A673 (cell line): ENCODE data around the gene IDI2.

ENCODE experiments used
- EZH2 ChIP-seq: fragments of 200-600 bp; sonication (generic); IDR thresholded peaks from 2 replicates; pipeline ENCODE4 v1.6.1; 2017; ENCODE audit warnings: borderline replicate concordance, low read depth, mild to moderate bottlenecking, mixed read lengths, antibody characterized with exemption, low read length; ENCODE audit not compliant: poor library complexity, severe bottlenecking
- TF ChIP-seq, protein P1 (sequence below): fragments of 300-800, 200-600 bp; sonication (generic); conservative IDR thresholded peaks from 2 replicates; pipeline ENCODE4 v1.5.1; 2017; ENCODE audit warnings: low read depth, mild to moderate bottlenecking, antibody characterized with exemption, low read length, moderate library complexity, mixed read lengths

DNA sequence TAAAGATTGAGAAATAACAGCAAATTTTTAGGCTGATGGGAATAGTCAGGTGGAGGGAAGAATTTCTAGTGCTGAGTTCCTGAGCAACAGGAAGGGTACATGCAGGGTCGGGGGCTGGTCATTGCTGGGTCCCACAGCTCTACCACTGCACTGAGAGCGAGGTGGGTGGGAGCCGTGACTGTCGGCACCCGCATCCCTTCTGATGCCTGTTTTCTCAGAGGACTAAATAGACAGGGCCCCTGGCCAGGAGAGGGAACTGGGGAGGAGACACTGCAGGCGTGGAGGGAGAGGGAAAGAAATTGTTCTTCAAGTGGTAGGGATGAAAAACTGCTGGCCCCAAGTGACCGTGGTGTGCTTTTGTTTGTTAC is 30.1 kb downstream of the IDI2 start:
- TF ChIP-seq, protein P1, sequence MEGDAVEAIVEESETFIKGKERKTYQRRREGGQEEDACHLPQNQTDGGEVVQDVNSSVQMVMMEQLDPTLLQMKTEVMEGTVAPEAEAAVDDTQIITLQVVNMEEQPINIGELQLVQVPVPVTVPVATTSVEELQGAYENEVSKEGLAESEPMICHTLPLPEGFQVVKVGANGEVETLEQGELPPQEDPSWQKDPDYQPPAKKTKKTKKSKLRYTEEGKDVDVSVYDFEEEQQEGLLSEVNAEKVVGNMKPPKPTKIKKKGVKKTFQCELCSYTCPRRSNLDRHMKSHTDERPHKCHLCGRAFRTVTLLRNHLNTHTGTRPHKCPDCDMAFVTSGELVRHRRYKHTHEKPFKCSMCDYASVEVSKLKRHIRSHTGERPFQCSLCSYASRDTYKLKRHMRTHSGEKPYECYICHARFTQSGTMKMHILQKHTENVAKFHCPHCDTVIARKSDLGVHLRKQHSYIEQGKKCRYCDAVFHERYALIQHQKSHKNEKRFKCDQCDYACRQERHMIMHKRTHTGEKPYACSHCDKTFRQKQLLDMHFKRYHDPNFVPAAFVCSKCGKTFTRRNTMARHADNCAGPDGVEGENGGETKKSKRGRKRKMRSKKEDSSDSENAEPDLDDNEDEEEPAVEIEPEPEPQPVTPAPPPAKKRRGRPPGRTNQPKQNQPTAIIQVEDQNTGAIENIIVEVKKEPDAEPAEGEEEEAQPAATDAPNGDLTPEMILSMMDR: no peak
- TF ChIP-seq EZH2: no peak
